Fibroblast of gingiva (primary cell): ENCODE results near the gene OSBPL8.
A peak's percentile ranks its signal among the peaks of the same experiment; 100 is the strongest.

ENCODE experiments used
- DNase-seq: peaks from one replicate; pipeline ENCODE4 v3.0.0-alpha.2; 2011; ENCODE audit warnings: low read depth

OSBPL8 gene

GRCh38 chr12:76307083-76307482 lies 252.5 kb downstream of the OSBPL8 start:
- no peak for DNase-seq

- DNase-seq, result no peak
These were observed 255.5 kb downstream of the OSBPL8 start for GRCh38 chr12:76303989-76304460.

GRCh38 chr12:76303365-76303764 lies 256.2 kb downstream of the OSBPL8 start:
- peak; percentile 5 for DNase-seq
